Activated CD4-positive, alpha-beta T cell treated with anti-CD3 and anti-CD28 coated beads, Interleukin-2, amount 50 U/mL, for 16 hours (primary cell): Measurements from ENCODE around the gene UVRAG.

Source experiments
- DNase-seq: peaks from one replicate; pipeline ENCODE4 v3.0.0-alpha.2; 2020

UVRAG gene

DNA sequence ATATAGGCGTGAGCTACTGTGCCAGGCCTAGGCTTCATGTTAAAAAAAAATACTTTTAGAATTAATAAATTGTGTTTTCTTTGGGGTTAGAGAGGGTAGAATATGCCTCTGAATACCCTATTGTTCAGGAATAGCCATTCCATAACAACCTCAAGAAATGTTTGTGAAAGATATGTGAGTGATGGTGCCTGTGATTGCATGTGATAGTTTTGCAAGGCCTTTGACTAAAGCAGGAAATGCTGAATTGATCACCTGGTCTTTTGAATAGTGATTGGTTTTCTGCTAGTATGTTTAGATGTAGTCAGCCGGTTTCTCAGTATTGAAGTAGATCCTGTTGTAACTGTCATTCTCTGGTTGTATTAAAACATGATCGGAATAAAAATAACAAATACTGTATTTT lies 73.4 kb downstream of the UVRAG start:
- no peak for DNase-seq

DNA sequence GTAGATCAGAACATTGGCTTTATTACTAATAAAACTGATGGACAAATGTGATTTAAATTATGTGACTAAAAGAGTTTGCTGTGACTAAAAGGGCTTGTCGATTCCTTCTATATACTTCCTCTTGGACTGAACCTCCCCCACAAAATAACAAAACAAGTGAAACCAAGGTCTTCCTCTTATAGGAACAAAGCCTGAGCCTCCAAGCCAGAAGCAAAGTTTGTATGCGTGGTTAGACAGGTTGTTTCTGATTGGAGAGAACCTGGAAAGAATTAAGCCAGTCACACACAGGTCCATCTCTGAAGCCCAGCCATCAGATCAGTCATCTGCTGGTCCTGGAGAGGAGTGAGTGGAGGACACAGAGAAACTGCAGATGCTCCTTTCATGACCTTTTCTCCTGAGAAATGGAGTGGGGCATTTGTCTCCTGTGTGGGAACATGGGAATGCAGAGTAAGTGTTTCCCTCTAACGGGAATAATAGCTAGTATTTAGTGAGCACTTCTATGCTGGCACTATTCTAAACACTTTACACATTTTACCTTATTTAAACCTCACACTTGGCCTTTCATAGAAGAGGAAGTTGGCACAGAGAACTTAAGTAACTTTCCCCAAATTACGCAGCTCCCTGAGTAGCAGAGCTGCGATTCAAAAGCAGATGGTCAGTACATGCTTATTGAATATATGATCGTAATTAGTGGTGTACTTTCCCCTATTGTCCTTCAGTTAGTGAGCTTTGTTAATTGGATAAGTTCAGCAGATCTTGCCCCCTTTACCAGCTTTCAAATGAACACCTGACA lies 77.1 kb downstream of the UVRAG start:
- DNase-seq: no peak

DNA sequence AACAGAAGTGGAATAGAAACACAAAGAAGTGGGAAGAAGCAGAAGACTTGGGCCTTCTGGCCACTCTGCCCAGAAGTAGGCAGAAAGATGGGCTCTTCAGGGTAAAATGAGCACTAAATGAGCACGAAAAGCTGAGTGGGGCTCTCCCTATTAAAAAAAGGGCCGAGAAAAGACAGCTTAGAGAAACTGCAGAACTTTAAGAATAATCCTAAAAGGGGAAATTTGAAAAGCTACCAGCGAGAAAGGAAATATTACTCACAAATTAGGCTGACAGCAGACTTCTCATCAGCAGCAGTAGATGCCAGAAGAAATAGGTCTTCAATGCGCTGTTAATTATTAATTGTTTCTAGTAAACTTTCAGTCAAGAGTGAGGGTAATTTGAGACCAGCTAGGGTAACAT lies 78.2 kb downstream of the UVRAG start:
- DNase-seq: no peak

DNA sequence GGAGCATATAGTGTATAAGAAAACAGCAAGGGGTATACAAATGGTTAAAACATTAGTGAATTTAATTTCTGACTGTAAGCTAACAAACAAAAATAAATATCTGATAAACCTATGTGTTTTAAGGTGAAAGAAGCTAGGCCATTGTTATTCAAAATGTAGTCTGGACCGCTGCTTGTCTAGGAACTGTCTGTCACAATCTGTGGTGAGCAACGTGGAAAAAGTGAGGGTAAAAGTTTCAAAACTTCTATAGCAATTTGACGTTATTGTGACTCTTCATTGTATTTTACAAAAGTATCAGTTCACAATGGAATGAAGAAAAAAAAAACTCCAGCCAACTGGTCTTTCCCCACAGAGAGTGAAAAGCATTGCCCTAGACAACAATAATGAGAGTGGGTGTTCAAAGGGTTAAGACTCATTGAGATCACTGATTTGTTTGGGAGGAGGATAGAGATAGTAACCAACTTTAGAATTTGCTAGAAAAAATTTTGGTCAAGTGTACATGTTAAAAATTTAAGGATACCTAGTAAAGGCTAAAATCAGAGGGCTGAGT lies 79.1 kb downstream of the UVRAG start:
- DNase-seq: peak; percentile 16

DNA sequence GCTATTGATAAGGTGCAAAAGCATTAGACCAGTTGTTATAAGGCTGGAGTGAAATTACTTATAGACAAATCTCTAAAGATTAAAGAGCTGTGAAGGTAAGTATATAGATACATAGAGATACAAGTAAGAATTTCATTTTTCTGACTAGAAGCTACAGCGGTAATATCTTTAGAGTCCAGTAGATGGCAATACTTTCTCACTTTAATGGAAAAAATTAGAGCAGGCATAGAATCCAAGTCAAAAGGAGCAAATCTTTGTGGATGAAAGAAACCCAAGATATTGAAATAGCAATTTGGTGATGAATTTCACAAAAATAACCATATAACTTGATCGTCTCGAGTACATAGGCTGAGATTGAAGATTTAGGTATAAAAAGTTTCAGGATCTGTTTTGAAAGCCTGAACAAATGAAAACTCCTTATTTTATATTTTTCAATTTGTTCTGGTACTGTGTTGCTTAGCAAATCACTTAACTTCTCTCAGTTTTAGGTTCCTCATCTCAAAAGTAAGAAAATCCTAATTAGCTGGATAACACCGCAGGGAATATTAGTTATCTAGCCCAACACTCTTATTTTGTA lies 81.9 kb downstream of the UVRAG start:
- DNase-seq: peak; percentile 47

DNA sequence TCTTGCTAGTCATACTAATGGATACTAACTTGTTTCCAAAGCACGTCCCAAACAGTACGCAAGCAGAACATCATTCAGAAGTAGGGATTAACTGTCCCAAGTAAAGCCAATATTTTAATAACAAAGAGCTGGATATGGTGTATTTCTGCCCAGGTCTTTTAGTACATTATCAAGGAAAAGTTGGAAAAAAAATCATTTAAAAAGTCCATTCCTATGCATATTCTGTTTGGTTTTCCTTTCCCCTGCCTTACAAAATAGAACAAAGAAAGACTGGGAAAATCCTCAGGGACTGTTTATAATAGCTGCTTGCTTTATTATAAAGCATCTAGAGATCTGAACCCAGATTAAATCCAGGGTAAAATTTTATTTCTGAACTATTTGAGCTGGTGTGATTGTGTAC lies 83.9 kb downstream of the UVRAG start:
- no peak for DNase-seq

DNA sequence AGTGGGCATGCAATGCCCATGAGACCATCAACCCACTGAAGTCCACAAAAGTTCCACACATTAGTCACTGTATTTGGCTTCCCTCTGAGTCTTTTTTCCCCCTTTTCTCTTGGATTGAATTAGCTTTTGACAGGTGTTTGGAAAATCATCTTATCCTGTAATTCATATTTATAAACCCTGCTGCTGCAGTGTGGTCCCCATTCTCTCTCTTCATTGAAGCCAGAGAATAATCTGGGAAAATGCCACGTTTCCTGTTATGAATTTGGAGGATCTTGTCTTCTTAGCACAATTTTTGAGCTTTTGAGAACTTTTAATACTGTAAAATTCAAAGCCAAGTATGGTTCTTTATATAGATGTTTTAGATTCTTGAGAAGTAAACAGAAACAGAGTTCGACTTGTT lies 84.8 kb downstream of the UVRAG start:
- DNase-seq: no peak

DNA sequence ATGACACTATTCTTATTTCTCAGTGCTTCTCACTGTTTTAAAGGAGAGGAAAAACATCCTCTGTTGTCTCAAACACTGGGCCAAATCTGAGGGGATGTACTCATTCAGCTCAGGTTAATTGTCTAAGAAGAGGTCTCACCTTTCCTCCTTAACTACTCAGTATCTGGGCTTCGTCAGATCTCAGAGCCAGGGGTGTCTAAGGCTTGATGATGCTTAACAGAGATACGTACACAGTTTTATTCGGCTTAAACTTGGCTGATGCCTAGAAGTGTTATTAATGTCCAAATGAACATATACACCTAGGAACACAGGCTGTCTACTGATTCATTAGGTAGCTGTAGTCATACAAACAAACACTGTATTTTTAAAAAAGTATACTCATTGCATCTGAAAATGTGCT lies 85.8 kb downstream of the UVRAG start:
- DNase-seq: no peak

DNA sequence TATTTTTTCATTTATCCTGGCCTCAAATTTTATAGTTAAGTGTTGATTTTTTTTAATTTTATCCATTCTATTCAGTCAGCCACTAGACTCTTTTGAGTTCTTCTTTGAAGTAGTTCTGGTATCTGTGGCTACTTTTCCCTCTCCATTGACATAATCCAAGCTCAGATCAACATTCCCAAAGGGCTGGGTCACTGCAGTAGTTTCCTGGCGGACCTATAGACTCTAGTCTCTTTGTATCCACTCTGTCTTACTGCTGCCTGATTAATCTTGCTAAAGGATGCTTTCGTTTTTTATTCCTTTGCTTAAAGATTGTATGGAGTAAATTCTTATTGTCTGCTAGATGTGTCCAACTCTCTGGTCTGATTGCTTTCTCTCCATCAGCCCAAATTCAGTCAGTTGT lies 87.6 kb downstream of the UVRAG start:
- no peak for DNase-seq

DNA sequence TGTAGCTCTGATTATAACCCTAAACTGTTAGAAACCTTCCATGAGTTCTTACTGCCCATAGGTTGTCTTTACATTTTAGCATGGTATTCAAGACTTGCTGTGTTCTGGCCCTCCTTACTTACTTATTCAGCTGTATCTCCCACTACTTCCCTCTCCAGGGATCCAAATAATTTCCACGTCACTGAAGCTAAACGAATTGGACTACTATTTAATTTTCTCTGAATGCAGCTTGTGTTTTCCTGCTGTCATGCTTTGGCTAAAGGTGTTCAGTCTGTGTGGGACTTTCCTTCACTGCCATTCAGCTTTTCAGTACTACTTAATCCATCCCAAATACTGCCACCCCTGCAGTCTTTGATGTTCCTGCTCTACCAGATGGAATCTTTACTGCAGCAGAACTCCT lies 88.3 kb downstream of the UVRAG start:
- DNase-seq: no peak

DNA sequence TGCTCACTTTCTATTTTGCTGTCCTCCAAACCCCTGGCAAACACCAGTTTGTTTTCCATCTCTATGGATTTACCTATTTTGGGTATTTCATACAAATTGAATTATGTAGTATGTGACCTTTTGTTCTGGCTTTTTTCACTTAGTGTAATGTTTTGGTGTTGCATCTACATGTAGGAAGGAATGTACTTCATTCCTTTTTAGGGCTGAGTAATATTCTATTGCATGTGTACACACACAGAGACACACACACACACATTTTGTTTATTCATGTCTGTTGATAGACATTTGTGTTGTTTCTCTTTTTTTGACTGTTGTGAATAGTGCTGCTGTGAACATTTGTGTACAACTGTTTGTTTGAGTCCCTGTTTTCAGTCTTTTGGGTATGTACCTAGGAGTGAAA lies 90.4 kb downstream of the UVRAG start:
- DNase-seq: no peak

DNA sequence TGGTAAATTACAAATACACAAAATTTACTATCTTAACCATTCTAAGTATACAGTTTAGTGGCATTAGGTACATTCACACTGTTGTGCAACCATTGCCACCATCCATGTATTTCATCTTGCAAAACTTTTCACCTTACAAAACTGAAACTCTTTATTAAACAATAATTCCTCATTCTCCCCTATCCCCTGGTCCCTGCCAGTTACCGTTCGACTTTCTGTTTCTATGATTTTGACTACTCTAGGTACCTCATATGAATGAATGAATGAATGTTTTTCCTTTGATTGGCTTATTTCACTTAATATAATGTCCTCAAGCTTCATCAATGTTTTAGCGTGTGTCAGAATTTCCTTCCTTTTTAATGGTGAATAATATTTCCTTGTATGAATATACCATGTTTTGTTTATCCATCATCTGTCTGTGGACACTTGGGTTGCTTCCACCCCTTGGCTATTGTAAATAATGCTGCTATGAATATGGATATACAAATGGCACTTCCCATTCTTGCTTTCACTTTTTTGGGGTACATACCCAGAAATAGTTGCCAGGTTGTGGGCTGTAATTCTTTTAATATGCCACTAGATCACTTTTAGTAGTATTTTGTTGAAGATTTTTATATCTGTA lies 93.0 kb downstream of the UVRAG start:
- DNase-seq: peak; percentile 9

DNA sequence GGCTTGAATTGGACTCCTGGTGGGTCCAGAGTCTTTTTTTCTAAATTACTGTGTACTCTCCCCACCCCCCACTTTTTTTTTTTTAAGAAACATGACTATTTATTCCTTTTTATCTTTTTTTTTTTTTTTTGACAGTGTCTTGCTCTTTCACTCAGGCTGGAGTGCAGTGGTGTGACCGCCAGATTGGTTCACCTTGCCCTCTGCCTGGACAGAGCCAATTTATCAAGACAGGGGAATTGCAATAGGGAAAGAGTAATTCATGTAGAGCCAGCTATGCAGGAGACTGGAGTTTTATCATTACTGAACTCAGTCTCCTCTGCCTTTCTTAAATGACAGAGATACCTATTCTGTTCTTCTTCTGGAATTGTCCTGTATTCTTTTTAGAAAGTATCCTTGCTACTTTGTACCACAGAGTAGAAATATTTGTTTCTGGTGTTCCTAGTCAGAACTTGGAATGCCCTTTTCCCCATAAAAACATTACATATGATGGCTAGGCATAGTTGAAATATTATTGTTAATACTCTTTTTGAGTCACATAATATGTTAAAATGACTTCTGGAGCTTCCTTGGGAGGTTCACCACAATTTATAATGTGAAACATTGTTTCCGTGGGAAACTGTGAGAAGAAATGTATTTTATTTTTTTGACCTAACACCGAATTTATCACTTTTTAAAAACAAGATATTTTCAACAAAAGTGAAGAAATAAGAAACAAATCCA lies 95.6 kb downstream of the UVRAG start:
- no peak for DNase-seq

DNA sequence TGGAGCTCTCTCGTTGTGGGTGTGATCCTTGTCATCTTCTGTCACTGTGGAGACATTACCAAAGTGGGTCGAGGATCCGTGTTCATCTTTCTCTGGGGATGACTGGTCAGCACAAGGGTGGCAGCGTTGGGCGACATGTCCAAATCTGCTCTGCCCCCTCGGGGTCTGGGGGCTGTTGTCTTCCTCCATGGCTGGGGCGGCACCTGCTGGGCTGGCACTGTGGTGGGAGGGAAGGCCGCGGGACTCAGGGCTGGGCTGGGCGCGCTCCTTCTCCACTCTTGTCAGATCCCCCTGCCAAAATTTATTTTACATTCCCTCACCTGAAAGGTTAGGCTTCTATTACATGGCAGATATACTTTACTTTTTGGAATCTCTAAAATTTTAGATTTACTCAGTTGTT lies 96.4 kb downstream of the UVRAG start:
- DNase-seq: no peak

DNA sequence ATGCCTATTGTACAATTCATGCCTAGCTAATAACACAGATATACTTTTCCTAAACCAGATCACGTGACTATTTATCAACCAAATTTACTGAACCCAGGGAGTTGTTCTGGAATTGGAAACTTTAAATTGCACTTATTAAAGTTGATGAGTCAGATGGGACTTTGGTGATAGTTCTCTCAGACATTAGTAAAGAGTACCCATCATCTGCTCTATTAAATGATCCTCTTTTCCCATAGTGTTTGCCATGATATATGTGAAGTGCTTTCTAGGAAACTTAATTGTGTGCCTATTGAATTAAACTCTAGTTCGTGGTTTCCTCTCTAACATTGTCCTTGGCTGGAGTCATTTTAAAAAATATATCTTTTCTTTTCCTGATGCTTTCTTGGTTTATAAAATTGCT lies 99.0 kb downstream of the UVRAG start:
- no peak for DNase-seq

DNA sequence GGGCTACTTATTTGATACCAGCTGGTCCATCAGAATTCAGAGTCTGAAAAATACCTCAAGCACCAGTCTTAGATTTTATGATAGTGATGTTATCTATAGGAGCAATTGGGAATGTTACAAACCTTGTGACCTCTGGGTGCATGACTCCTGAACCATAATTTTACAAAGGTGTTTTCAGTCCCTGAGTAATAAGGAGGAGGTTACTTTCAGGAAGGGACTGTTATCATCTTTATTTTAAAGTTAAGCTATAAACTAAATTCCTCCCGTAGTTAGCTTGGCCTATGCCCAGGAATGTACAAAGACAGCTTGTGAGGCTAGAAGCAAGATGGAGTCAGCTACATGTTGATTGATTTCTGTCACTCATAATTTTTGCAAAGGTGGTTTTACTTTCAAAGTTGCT lies 101.9 kb downstream of the UVRAG start:
- DNase-seq: no peak

DNA sequence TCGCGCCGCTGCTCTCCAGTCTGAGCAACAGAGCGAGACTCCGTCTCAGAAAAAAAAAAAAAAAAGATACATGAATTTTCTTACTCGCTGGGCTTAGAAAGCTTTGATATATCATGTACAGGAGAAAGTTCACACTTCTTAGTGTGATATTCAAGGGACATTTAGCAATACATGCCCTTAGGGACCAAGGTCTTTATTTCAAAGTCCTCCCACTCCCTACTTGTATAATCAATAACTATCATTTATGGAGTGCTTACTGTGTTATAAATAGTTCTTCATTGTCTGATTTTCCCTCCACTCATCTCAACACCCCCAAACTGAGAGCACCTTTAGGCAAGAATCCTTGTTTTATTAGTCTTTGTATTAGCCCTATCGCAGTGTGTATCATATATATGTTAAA lies 103.3 kb downstream of the UVRAG start:
- DNase-seq: no peak

DNA sequence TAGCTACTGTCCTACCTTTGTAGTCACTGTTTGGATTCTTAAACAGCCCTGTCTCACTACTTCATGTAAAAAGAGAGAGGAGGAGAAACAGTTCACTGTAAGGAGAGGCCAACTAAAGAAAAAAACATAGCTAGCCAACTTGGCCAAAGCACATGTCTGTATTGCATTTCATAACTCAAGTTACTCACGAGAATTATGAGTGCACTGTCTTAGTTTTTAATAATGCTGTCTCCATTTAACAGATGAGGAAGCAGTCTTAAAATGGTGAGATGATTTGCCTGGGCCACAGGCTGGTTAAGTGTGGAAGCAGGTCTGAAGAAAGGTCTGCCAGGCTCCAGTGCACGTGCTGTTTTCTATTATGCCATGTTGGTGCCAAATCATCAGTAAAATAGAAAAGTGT lies 104.5 kb downstream of the UVRAG start:
- no peak for DNase-seq

DNA sequence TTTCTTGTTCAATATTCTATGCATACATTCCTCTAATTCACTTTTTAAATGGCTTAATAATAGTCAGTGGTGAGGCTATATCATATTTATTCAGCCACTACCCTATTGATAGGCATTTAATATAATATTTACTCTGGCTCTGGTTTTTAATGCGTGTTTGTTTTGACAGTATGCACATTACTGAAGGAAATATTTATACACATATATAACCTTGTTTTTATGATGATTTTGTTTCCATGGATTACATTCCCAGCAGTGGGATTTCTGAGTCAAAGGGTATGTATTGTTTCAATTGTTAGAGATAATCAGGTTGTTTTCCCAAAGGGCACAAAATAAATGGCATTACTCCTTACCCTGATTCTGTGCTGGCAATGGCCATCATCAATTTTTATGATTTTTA lies 105.8 kb downstream of the UVRAG start:
- no peak for DNase-seq

DNA sequence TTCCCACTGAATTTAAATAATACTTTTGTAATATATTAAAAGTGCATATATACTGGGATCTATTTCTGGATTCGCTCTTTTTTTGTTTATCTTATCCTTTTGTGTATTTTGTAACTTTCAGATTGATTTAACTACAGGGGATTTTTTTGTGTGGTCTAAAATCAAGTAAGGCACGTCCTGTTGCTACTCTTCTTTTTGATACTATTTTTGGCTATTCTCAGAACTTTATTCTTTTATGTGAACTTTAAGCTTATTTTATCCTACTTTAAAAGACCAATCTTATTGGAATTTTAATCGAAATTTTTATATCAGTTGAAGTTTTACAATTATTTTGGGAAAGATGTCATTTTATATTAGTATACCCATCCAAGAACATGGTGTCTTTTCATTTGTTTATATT lies 106.8 kb downstream of the UVRAG start:
- DNase-seq: no peak

DNA sequence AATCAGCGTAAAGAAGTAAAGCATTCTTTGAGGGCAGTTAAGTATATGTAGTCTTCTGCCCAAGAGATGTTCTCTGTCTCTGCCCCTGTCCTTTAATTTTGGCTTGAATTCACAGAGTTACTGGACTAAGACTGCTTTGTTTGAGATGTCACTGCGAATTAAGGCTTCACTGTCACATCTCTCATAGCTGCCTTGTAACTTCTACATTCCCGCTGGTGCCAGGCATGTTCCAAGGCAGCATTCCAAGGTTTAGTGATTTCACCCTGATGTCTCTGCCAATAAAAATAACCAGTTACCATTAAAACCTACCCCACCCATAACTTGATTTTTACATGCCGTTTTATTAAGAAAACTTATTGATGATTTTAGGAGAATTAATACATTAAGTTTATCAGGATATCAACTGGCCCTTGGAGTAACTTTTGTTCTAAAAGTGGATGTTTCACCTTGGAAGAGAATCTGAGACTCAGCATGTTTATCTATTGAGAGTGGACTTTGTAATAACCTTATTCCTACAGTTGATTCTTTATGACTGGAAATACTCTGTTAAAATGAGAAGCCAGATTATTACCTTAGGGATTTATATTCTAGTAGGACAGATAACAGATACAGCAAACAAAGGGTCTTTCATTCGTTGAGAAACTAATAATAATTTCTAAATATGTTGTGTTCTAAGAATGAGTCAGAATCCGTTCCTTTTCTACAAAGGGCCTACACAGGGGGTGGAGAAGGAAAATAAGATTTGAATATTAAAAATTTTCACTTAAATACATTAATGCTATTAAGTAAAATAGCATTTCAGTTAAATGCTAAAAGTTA lies 110.2 kb downstream of the UVRAG start:
- DNase-seq: no peak

DNA sequence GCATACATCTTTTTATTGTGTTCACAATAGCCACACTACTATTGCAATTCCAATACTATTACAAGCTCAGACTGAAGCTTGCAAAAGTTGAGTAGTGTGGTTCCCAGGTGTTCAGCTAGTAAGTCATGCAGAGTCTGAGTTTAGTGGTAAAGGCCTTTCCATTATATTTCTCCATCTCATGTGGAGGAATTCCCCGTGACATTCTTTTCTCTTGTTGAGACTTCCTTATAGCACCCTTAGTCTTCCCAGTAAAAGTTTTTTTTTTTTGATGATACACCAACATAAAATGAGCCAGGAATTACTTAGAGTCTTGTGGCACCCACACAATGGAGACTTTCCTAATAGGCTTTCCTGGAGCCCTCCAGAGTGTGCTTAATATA lies 110.8 kb downstream of the UVRAG start:
- DNase-seq: no peak

DNA sequence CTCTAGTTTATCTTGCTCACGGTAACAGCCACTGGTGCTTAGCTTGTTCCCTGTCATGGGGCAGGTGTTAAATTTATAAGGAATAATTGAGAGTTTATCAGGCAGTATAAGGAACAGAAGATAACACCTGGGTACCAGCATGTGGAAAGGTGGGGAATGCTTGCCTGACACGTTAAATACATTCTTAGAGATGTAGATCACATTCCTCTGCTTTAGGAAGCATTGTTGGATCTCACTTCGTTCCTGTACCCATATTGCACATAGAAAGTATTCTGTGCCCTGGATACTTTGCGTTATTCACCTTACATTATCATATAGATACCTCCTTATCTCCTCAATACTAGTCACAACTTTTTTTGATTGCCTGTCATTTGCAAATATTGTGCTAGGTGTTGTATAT lies 114.7 kb downstream of the UVRAG start:
- DNase-seq: no peak
